ENCODE data around the gene RBFA.

RBFA gene

DNA sequence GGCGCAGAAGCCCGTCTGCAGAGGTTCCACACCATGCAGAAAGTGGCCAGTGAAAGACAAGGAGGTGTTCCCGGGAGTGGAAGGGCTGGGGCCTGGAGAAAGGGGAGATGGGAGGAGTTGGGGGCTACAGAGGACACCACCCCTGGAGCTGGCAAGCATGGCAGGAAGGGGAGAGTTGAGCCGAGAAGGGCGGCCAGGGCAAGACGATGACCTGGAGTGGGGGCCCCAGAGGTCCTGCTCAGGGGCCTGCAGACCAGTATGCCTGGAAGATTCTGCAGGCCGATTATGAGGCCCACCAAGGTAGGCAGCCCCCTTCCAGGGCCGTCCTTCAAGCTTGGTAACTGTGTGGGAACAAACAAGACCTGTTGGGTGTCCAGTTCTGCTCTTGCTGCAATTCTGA, 33.1 kb downstream of the RBFA start:
- Histone ChIP-seq H3K4me3 (ENCODE audit: low read depth, low read length) (no peak overlapping the region), H3K36me3 (ENCODE audit: control insufficient read depth, insufficient read depth, low read length) (no peaks in the 10 kb centered on the region), H2AFZ (no peak overlapping the region), H3K79me2 (no peaks in the 10 kb centered on the region), H3K4me1 (no peaks in the 10 kb centered on the region), H3K27me3 (ENCODE audit: control insufficient read depth, insufficient read depth, low read length) (no peaks in the 10 kb centered on the region), H3K27ac (no peak overlapping the region), H3K4me2 (ENCODE audit: low read length) (no peak overlapping the region), H3K9me3 (ENCODE audit: control insufficient read depth, low read length) (no peaks in the 10 kb centered on the region), H3K9ac (no peak overlapping the region)
- TF ChIP-seq, protein P1, sequence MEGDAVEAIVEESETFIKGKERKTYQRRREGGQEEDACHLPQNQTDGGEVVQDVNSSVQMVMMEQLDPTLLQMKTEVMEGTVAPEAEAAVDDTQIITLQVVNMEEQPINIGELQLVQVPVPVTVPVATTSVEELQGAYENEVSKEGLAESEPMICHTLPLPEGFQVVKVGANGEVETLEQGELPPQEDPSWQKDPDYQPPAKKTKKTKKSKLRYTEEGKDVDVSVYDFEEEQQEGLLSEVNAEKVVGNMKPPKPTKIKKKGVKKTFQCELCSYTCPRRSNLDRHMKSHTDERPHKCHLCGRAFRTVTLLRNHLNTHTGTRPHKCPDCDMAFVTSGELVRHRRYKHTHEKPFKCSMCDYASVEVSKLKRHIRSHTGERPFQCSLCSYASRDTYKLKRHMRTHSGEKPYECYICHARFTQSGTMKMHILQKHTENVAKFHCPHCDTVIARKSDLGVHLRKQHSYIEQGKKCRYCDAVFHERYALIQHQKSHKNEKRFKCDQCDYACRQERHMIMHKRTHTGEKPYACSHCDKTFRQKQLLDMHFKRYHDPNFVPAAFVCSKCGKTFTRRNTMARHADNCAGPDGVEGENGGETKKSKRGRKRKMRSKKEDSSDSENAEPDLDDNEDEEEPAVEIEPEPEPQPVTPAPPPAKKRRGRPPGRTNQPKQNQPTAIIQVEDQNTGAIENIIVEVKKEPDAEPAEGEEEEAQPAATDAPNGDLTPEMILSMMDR (IDR thresholded peaks at IDR 0.05): no peak

DNA sequence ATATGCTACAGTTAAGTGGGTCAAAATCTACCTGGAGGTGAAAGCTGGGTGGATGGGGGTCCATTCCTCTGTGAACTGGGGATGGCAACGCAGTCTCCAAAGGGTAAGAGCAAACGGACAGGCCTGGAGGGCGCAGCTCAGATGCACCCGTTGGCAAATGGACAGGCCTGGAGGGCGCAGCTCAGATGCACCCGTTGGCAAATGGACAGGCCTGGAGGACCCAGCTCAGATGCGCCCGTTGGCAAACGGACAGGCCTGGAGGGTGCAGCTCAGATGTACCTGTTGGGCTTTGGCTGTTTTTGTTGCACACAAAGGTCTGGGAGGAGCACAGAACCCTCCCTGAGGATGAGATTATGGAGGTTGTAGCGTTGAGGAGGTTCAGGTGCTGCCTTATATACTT, 33.7 kb downstream of the RBFA start:
- Histone ChIP-seq H3K4me1 (no peaks in the 10 kb centered on the region), H3K9me3 (ENCODE audit: control insufficient read depth, low read length) (no peaks in the 10 kb centered on the region), H2AFZ (no peak overlapping the region), H3K36me3 (ENCODE audit: control insufficient read depth, insufficient read depth, low read length) (no peaks in the 10 kb centered on the region), H3K9ac (no peak overlapping the region), H3K27me3 (ENCODE audit: control insufficient read depth, insufficient read depth, low read length) (no peaks in the 10 kb centered on the region), H3K27ac (no peak overlapping the region), H3K4me3 (ENCODE audit: low read depth, low read length) (no peak overlapping the region), H3K79me2 (no peaks in the 10 kb centered on the region), H3K4me2 (ENCODE audit: low read length) (no peak overlapping the region)
- TF ChIP-seq, protein P1 (IDR thresholded peaks at IDR 0.05): no peak

DNA sequence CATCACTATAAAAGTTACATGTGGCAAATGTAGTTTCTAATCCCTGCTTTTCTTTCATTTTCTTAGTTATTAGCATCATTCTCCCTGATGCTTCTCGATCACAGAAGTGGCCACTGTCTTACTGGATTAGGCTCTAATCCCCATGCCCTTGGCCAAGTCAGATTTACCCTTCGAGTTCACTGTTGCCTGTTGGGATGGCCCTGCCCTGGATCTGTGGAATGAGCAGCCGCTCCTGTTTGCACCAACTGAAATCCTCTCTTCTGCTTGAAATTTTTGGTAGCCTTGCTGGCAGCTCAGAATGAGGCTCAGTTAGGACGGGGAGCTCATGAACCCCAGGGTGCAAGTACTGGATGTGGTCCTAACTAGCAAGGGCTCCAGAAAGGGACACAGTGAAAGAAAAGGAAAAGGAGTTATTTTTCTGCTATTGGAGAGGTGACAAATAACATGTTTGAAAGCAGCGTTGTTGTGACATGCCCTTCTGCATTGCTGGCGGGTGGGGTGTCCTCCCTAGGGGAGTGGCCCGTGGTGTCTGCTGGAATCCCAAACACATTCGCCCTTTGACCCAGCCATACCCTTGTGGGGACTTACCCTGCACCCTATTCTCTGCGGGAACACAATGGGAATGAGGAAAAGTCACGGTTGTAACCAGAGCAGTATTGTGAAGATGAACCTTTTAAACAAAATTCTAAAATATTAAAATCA, 34.5 kb downstream of the RBFA start:
- H3K9ac ChIP-seq: no peak overlapping the region
- H3K27me3 ChIP-seq (ENCODE audit: control insufficient read depth, insufficient read depth, low read length): no peaks in the 10 kb centered on the region
- H3K27ac ChIP-seq: no peak overlapping the region
- no peaks in the 10 kb centered on the region for H3K36me3 ChIP-seq (ENCODE audit: control insufficient read depth, insufficient read depth, low read length)
- no peaks in the 10 kb centered on the region for H3K79me2 ChIP-seq
- no peak overlapping the region for H2AFZ ChIP-seq
- H3K4me2 ChIP-seq (ENCODE audit: low read length): no peak overlapping the region
- H3K4me3 ChIP-seq (ENCODE audit: low read depth, low read length): no peak overlapping the region
- no peaks in the 10 kb centered on the region for H3K4me1 ChIP-seq
- TF ChIP-seq, protein P1 (IDR thresholded peaks at IDR 0.05): no peak
- no peaks in the 10 kb centered on the region for H3K9me3 ChIP-seq (ENCODE audit: control insufficient read depth, low read length)

DNA sequence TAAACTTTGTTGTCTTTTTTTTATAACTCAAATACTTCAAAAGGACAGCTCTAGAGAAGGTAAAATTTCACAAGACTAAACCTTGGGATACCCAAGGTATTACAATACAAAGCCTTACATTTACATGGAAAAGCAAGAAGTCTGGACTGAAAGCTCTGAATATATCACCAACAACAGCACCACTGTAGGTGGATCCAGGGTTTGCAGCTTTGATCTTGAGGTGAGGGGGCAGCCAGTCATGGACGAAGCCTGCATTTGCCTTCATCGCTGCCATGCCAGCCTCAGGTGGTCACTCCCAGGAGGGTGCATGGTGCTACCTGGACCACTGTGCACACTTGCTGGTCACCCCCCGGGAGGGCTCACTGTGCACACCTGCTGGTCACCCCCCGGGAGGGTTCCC, 36.6 kb downstream of the RBFA start:
- no peak overlapping the region for H3K4me2 ChIP-seq (ENCODE audit: low read length)
- TF ChIP-seq, protein P1 (IDR thresholded peaks at IDR 0.05): no peak

DNA sequence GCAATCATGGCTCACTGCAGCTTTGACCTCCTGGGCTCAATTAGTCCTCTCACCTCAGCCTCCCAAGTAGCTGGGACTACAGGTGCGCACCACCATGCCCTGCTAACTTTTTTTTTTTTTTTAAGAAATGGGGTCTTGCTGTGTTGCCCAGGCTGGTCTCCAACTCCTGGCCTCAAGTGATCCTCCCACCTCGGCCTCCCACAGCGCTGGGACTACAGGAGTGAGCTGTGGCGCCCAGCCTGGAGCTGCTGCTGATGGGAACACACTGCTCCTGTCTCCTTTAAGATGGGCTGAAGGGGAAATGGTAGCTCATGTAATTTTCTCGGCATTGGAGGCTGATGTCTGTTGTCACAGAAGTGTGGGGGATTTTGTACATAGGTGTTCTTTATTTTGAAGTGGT, 39.9 kb downstream of the RBFA start:
- no peaks in the 10 kb centered on the region for H3K4me1 ChIP-seq
- H3K4me3 ChIP-seq (ENCODE audit: low read depth, low read length): no peak overlapping the region
- no peaks in the 10 kb centered on the region for H3K36me3 ChIP-seq (ENCODE audit: control insufficient read depth, insufficient read depth, low read length)
- no peaks in the 10 kb centered on the region for H3K27me3 ChIP-seq (ENCODE audit: control insufficient read depth, insufficient read depth, low read length)
- H3K27ac ChIP-seq: no peak overlapping the region
- no peak overlapping the region for H3K9ac ChIP-seq
- H3K4me2 ChIP-seq (ENCODE audit: low read length): no peak overlapping the region
- no peaks in the 10 kb centered on the region for H3K9me3 ChIP-seq (ENCODE audit: control insufficient read depth, low read length)
- H2AFZ ChIP-seq: no peak overlapping the region
- H3K79me2 ChIP-seq: no peaks in the 10 kb centered on the region
- TF ChIP-seq, protein P1 (IDR thresholded peaks at IDR 0.05): no peak

More for the DNA sequence above, 36.6 kb downstream of the RBFA start:
- Histone ChIP-seq H3K4me1 (no peaks in the 10 kb centered on the region), H3K9ac (no peak overlapping the region), H3K9me3 (ENCODE audit: control insufficient read depth, low read length) (no peaks in the 10 kb centered on the region), H3K4me3 (ENCODE audit: low read depth, low read length) (no peak overlapping the region), H3K79me2 (no peaks in the 10 kb centered on the region), H2AFZ (no peak overlapping the region), H3K27ac (no peak overlapping the region), H3K27me3 (ENCODE audit: control insufficient read depth, insufficient read depth, low read length) (no peaks in the 10 kb centered on the region), H3K36me3 (ENCODE audit: control insufficient read depth, insufficient read depth, low read length) (no peaks in the 10 kb centered on the region)

All from parathyroid adenoma (tissue), 2 donors.